IMR-90 (cell line): ENCODE data around the gene ATP13A1. TPM values are rescaled to one million over a fixed set of nuclear protein-coding genes. Genes with fewer than 3 reads are reported as not detected.

Source experiments
- ATAC-seq: fragments of 200-7000 bp; cut with Tn5 transposase; 2 replicates; pipeline ENCODE4 v1.9.1; 2020; ENCODE audit warnings: low read depth, mild to moderate bottlenecking, moderate library complexity
- BruUV-seq: library from RNA; stranded (reverse); fragments of 400-500 nt; replicated peaks from 2 replicates; lab custom pipeline; 2021; lab: Mats Ljungman, UMichigan
- CTCF ChIA-PET: fragments of 300-600 bp; formaldehyde crosslinking; extraction: SDS; loops from one replicate; lab custom pipeline; 2021; ENCODE audit warnings: antibody characterized with exemption; lab: Yijun Ruan, JAX
- POLR2A ChIA-PET: fragments of 300-600 bp; sonication (Branson Sonifier 250); formaldehyde crosslinking; loops from one replicate; lab custom pipeline; 2022; ENCODE audit warnings: antibody characterized with exemption; ENCODE audit not compliant: unreplicated experiment; lab: Charles Lee
- DNase-seq: peaks from one replicate; pipeline ENCODE4 v3.0.0; 2013
- H2AFZ ChIP-seq: replicated peaks from 2 replicates; pipeline ENCODE3; 2013; ENCODE audit warnings: low read length, mild to moderate bottlenecking; ENCODE audit not compliant: poor library complexity
- H2AK5ac ChIP-seq: 2 replicates; pipeline ENCODE4 v1.6.1; 2013; ENCODE audit warnings: low read depth, low read length, inconsistent platforms
- H2AK9ac ChIP-seq: replicated peaks from 2 replicates; pipeline ENCODE3; 2013; ENCODE audit warnings: mild to moderate bottlenecking, low read depth, low read length, moderate library complexity; ENCODE audit not compliant: poor library complexity
- H2BK120ac ChIP-seq: 2 replicates; pipeline ENCODE4 v1.6.1; 2013; ENCODE audit warnings: low read depth, low read length, inconsistent platforms
- H2BK15ac ChIP-seq: 3 replicates; pipeline ENCODE4 v1.6.1; 2013; ENCODE audit warnings: low read depth, low read length, inconsistent platforms
- H2BK20ac ChIP-seq: 2 replicates; pipeline ENCODE4 v1.6.1; 2013; ENCODE audit warnings: low read depth, mild to moderate bottlenecking, inconsistent platforms, low read length, moderate library complexity
- H2BK5ac ChIP-seq: 2 replicates; pipeline ENCODE4 v1.6.1; 2013; ENCODE audit warnings: mild to moderate bottlenecking, low read depth, low read length, inconsistent platforms; ENCODE audit not compliant: poor library complexity, severe bottlenecking
- H3K14ac ChIP-seq: replicated peaks from 2 replicates; pipeline ENCODE4 v1.6.1; 2013; ENCODE audit warnings: low read depth, low read length, inconsistent platforms
- H3K18ac ChIP-seq: 2 replicates; pipeline ENCODE4 v1.6.1; 2013; ENCODE audit warnings: low read depth, low read length, control low read depth
- H3K23ac ChIP-seq: 2 replicates; pipeline ENCODE4 v1.6.1; 2013; ENCODE audit warnings: low read depth, low read length, inconsistent platforms
- H3K27ac ChIP-seq: 2 replicates; pipeline ENCODE4 v1.5.1; 2013; ENCODE audit warnings: mild to moderate bottlenecking, control low read depth, low read length; ENCODE audit not compliant: insufficient read depth
- H3K27me3 ChIP-seq: 2 replicates; pipeline ENCODE4 v1.6.1; 2013; ENCODE audit warnings: low read length; ENCODE audit not compliant: control insufficient read depth, insufficient read depth
- H3K36me3 ChIP-seq: 2 replicates; pipeline ENCODE4 v1.6.1; 2013; ENCODE audit warnings: low read length, mixed read lengths; ENCODE audit not compliant: control insufficient read depth, insufficient read depth
- H3K4ac ChIP-seq: 2 replicates; pipeline ENCODE4 v1.6.1; 2013; ENCODE audit warnings: low read depth, low read length, inconsistent platforms
- H3K4me1 ChIP-seq: 2 replicates; pipeline ENCODE4 v1.6.1; 2013; ENCODE audit warnings: low read length, mixed read lengths; ENCODE audit not compliant: control insufficient read depth, insufficient read depth
- H3K4me2 ChIP-seq: 2 replicates; pipeline ENCODE4 v1.6.1; 2013; ENCODE audit warnings: low read depth, mild to moderate bottlenecking, control low read depth, low read length, moderate library complexity
- H3K4me3 ChIP-seq: 2 replicates; pipeline ENCODE4 v1.5.1; 2013; ENCODE audit warnings: low read depth, mild to moderate bottlenecking, control low read depth, low read length, moderate library complexity; ENCODE audit not compliant: insufficient read depth
- H3K56ac ChIP-seq: 2 replicates; pipeline ENCODE4 v1.6.1; 2013; ENCODE audit warnings: low read length, inconsistent platforms; ENCODE audit not compliant: insufficient read depth; ENCODE audit errors: extremely low read depth
- H3K79me1 ChIP-seq, 2 experiments: 2 replicates each; pipeline ENCODE4 v1.6.1; 2013; ENCODE audit warnings: low read length in 2 of 2, inconsistent platforms in 1 of 2, low read depth in 1 of 2
- H3K9ac ChIP-seq: 2 replicates; pipeline ENCODE4 v1.6.1; 2013; ENCODE audit warnings: low read depth, low read length, control low read depth
- H3K9me1 ChIP-seq: 2 replicates; pipeline ENCODE4 v1.6.1; 2013; ENCODE audit warnings: low read length, inconsistent platforms; ENCODE audit not compliant: insufficient read depth
- H3K9me3 ChIP-seq: 2 replicates; pipeline ENCODE4 v1.6.1; 2013; ENCODE audit warnings: low read length; ENCODE audit not compliant: control insufficient read depth, insufficient read depth
- H4K20me1 ChIP-seq: 2 replicates; pipeline ENCODE4 v1.6.1; 2013; ENCODE audit warnings: low read length, inconsistent platforms; ENCODE audit not compliant: insufficient read depth
- H4K5ac ChIP-seq: 2 replicates; pipeline ENCODE4 v1.6.1; 2013; ENCODE audit warnings: mild to moderate bottlenecking, low read depth, low read length, control low read depth
- H4K8ac ChIP-seq, 2 experiments: 2 replicates each; pipeline ENCODE4 v1.6.1; 2013; ENCODE audit warnings: low read depth in 2 of 2, low read length in 2 of 2, control low read depth in 1 of 2, inconsistent platforms in 1 of 2
- H4K91ac ChIP-seq: 2 replicates; pipeline ENCODE4 v1.6.1; 2013; ENCODE audit warnings: low read depth, low read length, inconsistent platforms; ENCODE audit not compliant: insufficient read depth
- BHLHE40 ChIP-seq: fragments of 150-350 bp; IDR thresholded peaks from 2 replicates; pipeline ENCODE4 v1.6.1; 2016; ENCODE audit warnings: mild to moderate bottlenecking, low read depth, low read length
- CEBPB ChIP-seq: IDR thresholded peaks from 2 replicates; pipeline ENCODE4 v1.6.1; 2012; ENCODE audit warnings: low read depth, low read length, improper control_type of control experiment
- CHD1 ChIP-seq: IDR thresholded peaks from 2 replicates; pipeline ENCODE4 v1.6.1; 2012; ENCODE audit warnings: low read depth, low read length, improper control_type of control experiment
- CTCF ChIP-seq: conservative IDR thresholded peaks from 2 replicates; pipeline ENCODE4 v1.5.1; 2012; ENCODE audit warnings: mild to moderate bottlenecking, low read depth, low read length, improper control_type of control experiment
- ELK1 ChIP-seq: fragments of 150-350 bp; IDR thresholded peaks from 2 replicates; pipeline ENCODE4 v1.6.1; 2016; ENCODE audit warnings: low read depth, mild to moderate bottlenecking, low read length, moderate library complexity, borderline replicate concordance
- FOS ChIP-seq: fragments of 150-350 bp; IDR thresholded peaks from 2 replicates; pipeline ENCODE4 v1.6.1; 2016; ENCODE audit warnings: low read depth, low read length
- MAFK ChIP-seq: IDR thresholded peaks from 2 replicates; pipeline ENCODE4 v1.6.1; 2012; ENCODE audit warnings: low read depth, low read length, improper control_type of control experiment
- MAZ ChIP-seq: IDR thresholded peaks from 2 replicates; pipeline ENCODE4 v1.6.1; 2012; ENCODE audit warnings: low read depth, mild to moderate bottlenecking, low read length, improper control_type of control experiment, moderate library complexity, borderline replicate concordance
- MXI1 ChIP-seq: IDR thresholded peaks from 2 replicates; pipeline ENCODE4 v1.6.1; 2012; ENCODE audit warnings: low read depth, mild to moderate bottlenecking, low read length, moderate library complexity, borderline replicate concordance
- NFE2L2 ChIP-seq: fragments of 150-350 bp; IDR thresholded peaks from 2 replicates; pipeline ENCODE4 v1.6.1; 2016; ENCODE audit warnings: low read depth, mild to moderate bottlenecking, low read length
- POLR2A ChIP-seq: IDR thresholded peaks from 2 replicates; pipeline ENCODE4 v1.6.1; 2012; ENCODE audit warnings: mild to moderate bottlenecking, low read depth, low read length
- RAD21 ChIP-seq: IDR thresholded peaks from 2 replicates; pipeline ENCODE4 v1.6.1; 2012; ENCODE audit warnings: low read length, improper control_type of control experiment
- RCOR1 ChIP-seq: IDR thresholded peaks from 2 replicates; pipeline ENCODE4 v1.6.1; 2012; ENCODE audit warnings: mild to moderate bottlenecking, low read length, improper control_type of control experiment; ENCODE audit not compliant: insufficient replicate concordance
- RFX5 ChIP-seq: IDR thresholded peaks from 2 replicates; pipeline ENCODE4 v1.8.0; 2012; ENCODE audit warnings: low read depth, mild to moderate bottlenecking, low read length, moderate library complexity
- SMC3 ChIP-seq: fragments of 150-350 bp; IDR thresholded peaks from 2 replicates; pipeline ENCODE4 v1.6.1; 2016; ENCODE audit warnings: low read depth, mild to moderate bottlenecking, antibody characterized with exemption, low read length, moderate library complexity
- USF2 ChIP-seq: fragments of 150-350 bp; IDR thresholded peaks from 2 replicates; pipeline ENCODE4 v1.6.1; 2017; ENCODE audit warnings: mild to moderate bottlenecking, antibody characterized with exemption, low read length, low read depth
- WGBS, 2 experiments: methylation state at CpG; one replicate each; pipeline versions ENCODE4 v1.1.5 to v1.1.7; 2013; ENCODE audit warnings: missing lambda C conversion rate in 2 of 2; ENCODE audit not compliant: insufficient read length in 1 of 2; ENCODE audit errors: extremely low coverage in 2 of 2; 5-methylcytosine and 5-hydroxymethylcytosine counted together
- dilution Hi-C: fragments of 300-500 bp; cut with HindIII; formaldehyde crosslinking; loops from one replicate; pipeline ENCODE4 v1.14.3; 2018; ENCODE audit warnings: low sequenced_read_pairs; ENCODE audit not compliant: unreplicated experiment
- in situ Hi-C: fragments of 300-500 bp; cut with MboI; formaldehyde crosslinking; loops from 3 replicates; pipeline ENCODE4 v1.14.3; 2019; ENCODE audit warnings: low sequenced_read_pairs, inconsistent platforms, mixed read lengths
- intact Hi-C: fragments of 100-400 bp; cut with micrococcal nuclease; formaldehyde crosslinking; loops from 2 replicates; pipeline ENCODE4 v1.10.0; 2022
- polyA plus RNA-seq, 3 experiments: library from polyadenylated mRNA; depleted of rRNA; stranded (reverse); fragments of >200 nt; gene quantifications; 2 replicates each; pipeline ENCODE4 v1.2.3, GENCODE V29; 2012; ENCODE audit warnings: low replicate concordance in 1 of 3
- total RNA-seq: library from RNA; depleted of rRNA; stranded (reverse); fragments of >200 nt; gene quantifications from 2 replicates; pipeline ENCODE4 v1.2.3, GENCODE V29; 2012

The ATP13A1 gene
- total and polyA plus RNA-seq, 2 of the 4 experiments (the other 2 are of a cell fraction) = 13.3 to 43.8 TPM

GRCh38 chr19:19635313-19635702 is 28.2 kb downstream of the ATP13A1 start:
- in situ Hi-C loops = loop anchor here (25.0 kb wide), 1 partner anchor 248 kb away; no protein-coding TSS in a partner anchor
- no peak overlapping the region for H3K4ac ChIP-seq
- no peak overlapping the region for H2BK20ac ChIP-seq
- H3K56ac ChIP-seq = no peak overlapping the region
- H2AFZ ChIP-seq = no peak overlapping the region
- H3K18ac ChIP-seq = no peak overlapping the region
- no peaks in the 10 kb centered on the region for H3K9me3 ChIP-seq
- dilution Hi-C loops = no loop called here
- no peak overlapping the region for H4K8ac ChIP-seq
- no peak overlapping the region for H3K27ac ChIP-seq
- no peak overlapping the region for H3K23ac ChIP-seq
- H2BK5ac ChIP-seq = no peak overlapping the region
- H2AK5ac ChIP-seq = no peak overlapping the region
- H3K4me3 ChIP-seq = no peak overlapping the region
- no peak overlapping the region for H2BK120ac ChIP-seq
- no peak overlapping the region for H2BK15ac ChIP-seq
- no peak overlapping the region for H3K9ac ChIP-seq
- DNase-seq (no peak), ATAC-seq (no peak)
- 93% methylated on average over 10 of the region's 14 CpGs; no CpG with 5 or more reads in 1 of the 2 experiments for WGBS, 2 experiments
- no peaks in the 10 kb centered on the region for H4K20me1 ChIP-seq
- H3K4me2 ChIP-seq = no peak overlapping the region
- no peak overlapping the region for H3K14ac ChIP-seq
- peaks cover 51% of the 10 kb centered on the region for H3K36me3 ChIP-seq
- ChIA-PET CTCF (no interaction called here), POLR2A (no interaction called here)
- no peak overlapping the region for H2AK9ac ChIP-seq
- H3K79me1 ChIP-seq = no peaks in the 10 kb centered on the region
- TF ChIP-seq CEBPB = no peak
- no peak for TF ChIP-seq MXI1
- no peak for TF ChIP-seq CHD1
- TF ChIP-seq MAZ = no peak
- no peak for TF ChIP-seq SMC3
- TF ChIP-seq CTCF = no peak
- no peak for TF ChIP-seq NFE2L2
- no peak for TF ChIP-seq BHLHE40
- no peak for TF ChIP-seq RAD21
- TF ChIP-seq ELK1 = no peak
- no peak for TF ChIP-seq USF2
- TF ChIP-seq POLR2A = no peak
- no peak for TF ChIP-seq RCOR1
- no peak for TF ChIP-seq RFX5
- TF ChIP-seq FOS = no peak
- TF ChIP-seq MAFK = no peak
- H3K27me3 ChIP-seq = no peaks in the 10 kb centered on the region
- intact Hi-C loops = no loop called here
- BruUV-seq = no TSS peak
- no peak overlapping the region for H4K91ac ChIP-seq
- no peak overlapping the region for H4K5ac ChIP-seq
- H3K4me1 ChIP-seq = no peaks in the 10 kb centered on the region
- no peaks in the 10 kb centered on the region; the same call in 1 of the 2 replicates for H3K9me1 ChIP-seq
